Neural progenitor cell (in vitro differentiated cells): ENCODE measurements around the gene OR6B1. TPM values are rescaled to one million over a fixed set of nuclear protein-coding genes. Genes with fewer than 3 reads are reported as not detected.
"Not testable (repeated sequence)": the region's sequence is repeated elsewhere in the genome, so short reads cannot be mapped to it uniquely, and the experiment has no call there.

Experiments used
- DNase-seq: peaks from one replicate; pipeline ENCODE4 v3.0.0-alpha.2; 2016; ENCODE audit warnings: low spot score
- H2AFZ ChIP-seq: fragments of 200-600 bp; sonication (generic); replicated peaks from 2 replicates; pipeline ENCODE4 v1.6.1; 2016; ENCODE audit warnings: antibody characterized with exemption
- H3F3A ChIP-seq: fragments of 200-600 bp; sonication (generic); 2 replicates; pipeline ENCODE4 v1.6.1; 2016; ENCODE audit warnings: antibody characterized with exemption, low read depth
- H3K27ac ChIP-seq: fragments of 200-600 bp; sonication (generic); 2 replicates; pipeline ENCODE4 v1.5.1; 2016; ENCODE audit warnings: mild to moderate bottlenecking
- H3K27me3 ChIP-seq: fragments of 200-600 bp; sonication (generic); 2 replicates; pipeline ENCODE4 v1.6.1; 2016; ENCODE audit warnings: mild to moderate bottlenecking, moderate library complexity
- H3K36me3 ChIP-seq: fragments of 200-600 bp; sonication (generic); 2 replicates; pipeline ENCODE4 v1.5.1; 2016
- H3K4me1 ChIP-seq: fragments of 200-600 bp; sonication (generic); 2 replicates; pipeline ENCODE4 v1.6.1; 2016; ENCODE audit warnings: mixed run types
- H3K4me2 ChIP-seq: fragments of 200-600 bp; sonication (generic); 2 replicates; pipeline ENCODE4 v1.6.1; 2016
- H3K4me3 ChIP-seq: fragments of 200-600 bp; sonication (generic); 2 replicates; pipeline ENCODE4 v1.5.1; 2016
- H3K79me2 ChIP-seq: fragments of 200-600 bp; sonication (generic); 2 replicates; pipeline ENCODE4 v1.6.1; 2016; ENCODE audit warnings: low read depth
- H3K9ac ChIP-seq: fragments of 200-600 bp; sonication (generic); 2 replicates; pipeline ENCODE4 v1.6.1; 2016
- H3K9me3 ChIP-seq: fragments of 200-600 bp; sonication (generic); 2 replicates; pipeline ENCODE4 v1.5.1; 2016; ENCODE audit warnings: low read depth
- H4K20me1 ChIP-seq: fragments of 200-600 bp; sonication (generic); 2 replicates; pipeline ENCODE4 v1.6.1; 2016; ENCODE audit warnings: low read depth
- H3K27ac Mint-ChIP-seq: 3 replicates; pipeline ENCODE4 v1.8.0; 2021; ENCODE audit warnings: mixed read lengths
- H3K27me3 Mint-ChIP-seq: 2 replicates; pipeline ENCODE4 v1.8.0; 2022; ENCODE audit warnings: low read depth, mild to moderate bottlenecking, inconsistent platforms, moderate library complexity, mixed read lengths; ENCODE audit not compliant: insufficient read depth
- H3K36me3 Mint-ChIP-seq: 3 replicates; pipeline ENCODE4 v1.8.0; 2021; ENCODE audit warnings: mixed read lengths
- H3K4me1 Mint-ChIP-seq: 3 replicates; pipeline ENCODE4 v1.8.0; 2021; ENCODE audit warnings: mixed read lengths
- H3K4me3 Mint-ChIP-seq: 3 replicates; pipeline ENCODE4 v1.8.0; 2021; ENCODE audit warnings: mild to moderate bottlenecking, moderate library complexity, mixed read lengths
- H3K9me3 Mint-ChIP-seq: 3 replicates; pipeline ENCODE4 v1.8.0; 2020; ENCODE audit warnings: mixed read lengths
- CTCF ChIP-seq: fragments of 200-600 bp; sonication (generic); IDR thresholded peaks from 2 replicates; pipeline ENCODE4 v1.5.1; 2017; ENCODE audit warnings: antibody characterized with exemption, mild to moderate bottlenecking
- EZH2 ChIP-seq: fragments of 200-600 bp; sonication (generic); IDR thresholded peaks from 2 replicates; pipeline ENCODE4 v1.6.1; 2017; ENCODE audit warnings: antibody characterized with exemption, mild to moderate bottlenecking, moderate library complexity
- EZH2phosphoT487 ChIP-seq: fragments of 200-600 bp; sonication (generic); IDR thresholded peaks from 2 replicates; pipeline ENCODE4 v1.6.1; 2017; ENCODE audit warnings: antibody characterized with exemption
- total RNA-seq: library from RNA; depleted of rRNA; stranded (reverse); fragments of >200 nt; gene quantifications from 2 replicates; pipeline ENCODE4 v1.2.3, GENCODE V29; 2015; ENCODE audit warnings: low replicate concordance

OR6B1 gene
- total RNA-seq, 1 donor from 2014 or later: not detected

- Histone ChIP-seq H4K20me1 (no peaks in the 10 kb centered on the region), H3K36me3 (no peaks in the 10 kb centered on the region), H2AFZ (no peak overlapping the region), H3K79me2 (no peaks in the 10 kb centered on the region), H3K4me1 (no peaks in the 10 kb centered on the region), H3K27ac (no peak overlapping the region), H3K27me3 (no peaks in the 10 kb centered on the region), H3K4me3 (no peak overlapping the region), H3K9me3 (no peaks in the 10 kb centered on the region), H3K4me2 (no peak overlapping the region), H3K9ac (no peak overlapping the region), H3F3A (no peaks in the 10 kb centered on the region)
- Mint-ChIP-seq H3K27ac (no peak overlapping the region), H3K36me3 (no peaks in the 10 kb centered on the region), H3K4me3 (no peak overlapping the region), H3K27me3 (no peaks in the 10 kb centered on the region), H3K4me1 (no peaks in the 10 kb centered on the region), H3K9me3 (peaks cover 11% of the 10 kb centered on the region)
- no peak for TF ChIP-seq CTCF
- TF ChIP-seq EZH2phosphoT487: no peak
- no peak for TF ChIP-seq EZH2
- no peak for DNase-seq
These were observed 9.2 kb downstream of the OR6B1 start for GRCh38 chr7:144009361-144009760.

- not testable (repeated sequence) for H3K36me3 ChIP-seq, H3K4me1 Mint-ChIP-seq
- peaks cover 11% of the 10 kb centered on the region for H3K9me3 Mint-ChIP-seq
These were observed 9.9 kb downstream of the OR6B1 start for GRCh38 chr7:144010061-144010460.

GRCh38 chr7:144010821-144011220, 10.7 kb downstream of the OR6B1 start:
- peaks cover 11% of the 10 kb centered on the region for H3K9me3 Mint-ChIP-seq
- not testable (repeated sequence) for H3K4me2 ChIP-seq, H3K4me3 ChIP-seq, H3K27ac ChIP-seq, H3K4me3 Mint-ChIP-seq, H3K36me3 ChIP-seq, H3K27me3 Mint-ChIP-seq, H3K36me3 Mint-ChIP-seq, H3K4me1 Mint-ChIP-seq, H3K27ac Mint-ChIP-seq, H3K79me2 ChIP-seq, H3K9ac ChIP-seq, H3K9me3 ChIP-seq, H3K4me1 ChIP-seq, DNase-seq, H4K20me1 ChIP-seq, H3F3A ChIP-seq, H3K27me3 ChIP-seq, H2AFZ ChIP-seq

More at GRCh38 chr7:144010061-144010460, 9.9 kb downstream of the OR6B1 start:
- H3K4me1 ChIP-seq, DNase-seq, H3K27ac ChIP-seq, H3K4me2 ChIP-seq, H3K9me3 ChIP-seq, H3K4me3 ChIP-seq, H4K20me1 ChIP-seq, H3K9ac ChIP-seq, H3K79me2 ChIP-seq, H3K27me3 ChIP-seq, H3F3A ChIP-seq, H3K27me3 Mint-ChIP-seq, H3K27ac Mint-ChIP-seq, H3K36me3 Mint-ChIP-seq, H2AFZ ChIP-seq, H3K4me3 Mint-ChIP-seq: not testable (repeated sequence)

- peaks cover 11% of the 10 kb centered on the region for H3K9me3 Mint-ChIP-seq
- no peak overlapping the region for H3K4me3 ChIP-seq
- no peak for TF ChIP-seq CTCF
- TF ChIP-seq EZH2phosphoT487: no peak
- TF ChIP-seq EZH2: no peak
- peaks cover 2% of the 10 kb centered on the region for H3K27me3 Mint-ChIP-seq
- no peak overlapping the region for H3K27ac ChIP-seq
- H3K27ac Mint-ChIP-seq: no peak overlapping the region
- H3K36me3 Mint-ChIP-seq: no peaks in the 10 kb centered on the region
- no peaks in the 10 kb centered on the region for H4K20me1 ChIP-seq
- H3K79me2 ChIP-seq: no peaks in the 10 kb centered on the region
- H3K4me3 Mint-ChIP-seq: no peak overlapping the region
- no peaks in the 10 kb centered on the region for H3K36me3 ChIP-seq
- no peaks in the 10 kb centered on the region for H3F3A ChIP-seq
- no peaks in the 10 kb centered on the region for H3K4me1 Mint-ChIP-seq
- no peaks in the 10 kb centered on the region for H3K9me3 ChIP-seq
- DNase-seq: no peak
- no peak overlapping the region for H3K9ac ChIP-seq
- H2AFZ ChIP-seq: no peak overlapping the region
- H3K4me2 ChIP-seq: no peak overlapping the region
- H3K4me1 ChIP-seq: no peaks in the 10 kb centered on the region
- no peaks in the 10 kb centered on the region for H3K27me3 ChIP-seq
These were observed 11.5 kb downstream of the OR6B1 start for GRCh38 chr7:144011458-144012230.
